Panc1 (cell line): ENCODE measurements around the gene FBXW7.

Source experiments
- POLR2AphosphoS5 ChIP-seq: IDR thresholded peaks from 2 replicates; pipeline ENCODE4 v1.6.1; 2012; ENCODE audit warnings: mild to moderate bottlenecking, low read depth, low read length, moderate library complexity
- SIN3A ChIP-seq: IDR thresholded peaks from 2 replicates; pipeline ENCODE4 v1.6.1; 2012; ENCODE audit warnings: low read depth, mild to moderate bottlenecking, low read length, moderate library complexity, borderline replicate concordance; ENCODE audit not compliant: insufficient read depth
- TCF7L2 ChIP-seq: IDR thresholded peaks from 2 replicates; pipeline ENCODE4 v1.6.1; 2011; ENCODE audit warnings: mild to moderate bottlenecking, low read depth, low read length, inconsistent platforms
- TF ChIP-seq, protein P1 (sequence below): fragments of 450-650 bp; IDR thresholded peaks from 2 replicates; pipeline ENCODE4 v1.5.1; 2017; ENCODE audit warnings: mild to moderate bottlenecking
- TF ChIP-seq, protein P2 (sequence below), 2 experiments: IDR thresholded peaks; 2 replicates each; pipeline ENCODE4 v1.6.1; 2011 to 2012; ENCODE audit warnings: low read depth in 2 of 2, control low read depth in 1 of 2, low read length in 1 of 2, mild to moderate bottlenecking in 1 of 2, moderate library complexity in 1 of 2; ENCODE audit not compliant: insufficient read depth in 1 of 2

DNA sequence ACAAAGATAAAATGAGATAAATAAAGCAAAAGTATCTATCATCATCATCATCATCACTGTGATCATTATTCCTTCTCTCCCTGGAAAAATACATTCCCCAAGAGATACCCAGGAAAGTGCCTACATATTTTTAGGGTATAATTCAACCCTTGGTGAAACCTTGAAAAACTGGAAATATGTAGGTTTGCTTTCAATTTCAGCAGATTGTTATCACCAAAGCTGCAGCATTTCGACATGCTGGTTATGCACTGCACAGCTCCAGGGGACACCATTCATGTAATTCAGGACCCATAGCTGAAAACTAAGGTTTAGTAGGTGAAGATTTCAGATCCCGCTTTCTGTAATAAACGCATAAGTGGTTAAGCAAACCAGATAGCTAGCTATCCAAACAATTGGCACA, 28.4 kb upstream of the FBXW7 start:
- TF ChIP-seq, protein P1, sequence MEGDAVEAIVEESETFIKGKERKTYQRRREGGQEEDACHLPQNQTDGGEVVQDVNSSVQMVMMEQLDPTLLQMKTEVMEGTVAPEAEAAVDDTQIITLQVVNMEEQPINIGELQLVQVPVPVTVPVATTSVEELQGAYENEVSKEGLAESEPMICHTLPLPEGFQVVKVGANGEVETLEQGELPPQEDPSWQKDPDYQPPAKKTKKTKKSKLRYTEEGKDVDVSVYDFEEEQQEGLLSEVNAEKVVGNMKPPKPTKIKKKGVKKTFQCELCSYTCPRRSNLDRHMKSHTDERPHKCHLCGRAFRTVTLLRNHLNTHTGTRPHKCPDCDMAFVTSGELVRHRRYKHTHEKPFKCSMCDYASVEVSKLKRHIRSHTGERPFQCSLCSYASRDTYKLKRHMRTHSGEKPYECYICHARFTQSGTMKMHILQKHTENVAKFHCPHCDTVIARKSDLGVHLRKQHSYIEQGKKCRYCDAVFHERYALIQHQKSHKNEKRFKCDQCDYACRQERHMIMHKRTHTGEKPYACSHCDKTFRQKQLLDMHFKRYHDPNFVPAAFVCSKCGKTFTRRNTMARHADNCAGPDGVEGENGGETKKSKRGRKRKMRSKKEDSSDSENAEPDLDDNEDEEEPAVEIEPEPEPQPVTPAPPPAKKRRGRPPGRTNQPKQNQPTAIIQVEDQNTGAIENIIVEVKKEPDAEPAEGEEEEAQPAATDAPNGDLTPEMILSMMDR: no peak
- TF ChIP-seq SIN3A (no peak), POLR2AphosphoS5 (no peak), TCF7L2 (no peak)
- TF ChIP-seq, protein P2, sequence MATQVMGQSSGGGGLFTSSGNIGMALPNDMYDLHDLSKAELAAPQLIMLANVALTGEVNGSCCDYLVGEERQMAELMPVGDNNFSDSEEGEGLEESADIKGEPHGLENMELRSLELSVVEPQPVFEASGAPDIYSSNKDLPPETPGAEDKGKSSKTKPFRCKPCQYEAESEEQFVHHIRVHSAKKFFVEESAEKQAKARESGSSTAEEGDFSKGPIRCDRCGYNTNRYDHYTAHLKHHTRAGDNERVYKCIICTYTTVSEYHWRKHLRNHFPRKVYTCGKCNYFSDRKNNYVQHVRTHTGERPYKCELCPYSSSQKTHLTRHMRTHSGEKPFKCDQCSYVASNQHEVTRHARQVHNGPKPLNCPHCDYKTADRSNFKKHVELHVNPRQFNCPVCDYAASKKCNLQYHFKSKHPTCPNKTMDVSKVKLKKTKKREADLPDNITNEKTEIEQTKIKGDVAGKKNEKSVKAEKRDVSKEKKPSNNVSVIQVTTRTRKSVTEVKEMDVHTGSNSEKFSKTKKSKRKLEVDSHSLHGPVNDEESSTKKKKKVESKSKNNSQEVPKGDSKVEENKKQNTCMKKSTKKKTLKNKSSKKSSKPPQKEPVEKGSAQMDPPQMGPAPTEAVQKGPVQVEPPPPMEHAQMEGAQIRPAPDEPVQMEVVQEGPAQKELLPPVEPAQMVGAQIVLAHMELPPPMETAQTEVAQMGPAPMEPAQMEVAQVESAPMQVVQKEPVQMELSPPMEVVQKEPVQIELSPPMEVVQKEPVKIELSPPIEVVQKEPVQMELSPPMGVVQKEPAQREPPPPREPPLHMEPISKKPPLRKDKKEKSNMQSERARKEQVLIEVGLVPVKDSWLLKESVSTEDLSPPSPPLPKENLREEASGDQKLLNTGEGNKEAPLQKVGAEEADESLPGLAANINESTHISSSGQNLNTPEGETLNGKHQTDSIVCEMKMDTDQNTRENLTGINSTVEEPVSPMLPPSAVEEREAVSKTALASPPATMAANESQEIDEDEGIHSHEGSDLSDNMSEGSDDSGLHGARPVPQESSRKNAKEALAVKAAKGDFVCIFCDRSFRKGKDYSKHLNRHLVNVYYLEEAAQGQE (IDR thresholded peaks at IDR 0.05; ENCODE audit: insufficient read depth in 1 of 2, low read depth in 2 of 2, low read length in 1 of 2): no peak
